ENCODE measurements around the gene SEMA5A. TPM values are rescaled to one million over a fixed set of nuclear protein-coding genes. Genes with fewer than 3 reads are reported as not detected.

Gene SEMA5A
- total RNA-seq, 1 experiment from 2014 or later: 18.6 TPM

- no peak for DNase-seq (ENCODE audit: low read depth)
Observed at GRCh38 chr5:9063615-9064245, 482.1 kb downstream of the SEMA5A start.

DNA sequence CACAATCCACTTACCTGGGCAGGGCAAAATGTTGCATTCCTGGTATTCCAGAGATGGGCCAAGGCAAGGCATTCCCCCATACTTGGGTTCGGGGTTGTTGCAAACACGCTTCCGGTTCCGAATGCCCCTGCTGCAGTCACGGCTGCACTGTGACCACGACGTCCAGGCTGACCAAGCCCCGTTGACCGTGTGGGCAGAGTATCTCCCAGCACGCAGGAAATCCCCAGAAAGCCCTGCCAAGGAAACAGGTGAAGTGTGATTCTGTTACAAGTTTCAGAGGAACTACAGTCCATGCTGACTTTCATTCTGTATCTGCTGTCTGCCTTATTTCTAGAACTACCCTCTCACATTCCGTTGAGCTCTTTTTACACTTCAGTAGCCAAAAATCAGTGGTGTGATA, 483.0 kb downstream of the SEMA5A start:
- no peak for DNase-seq (ENCODE audit: low read depth)

GRCh38 chr5:9059920-9060691, 485.8 kb downstream of the SEMA5A start:
- peak; percentile 96 for DNase-seq (ENCODE audit: low read depth)

DNA sequence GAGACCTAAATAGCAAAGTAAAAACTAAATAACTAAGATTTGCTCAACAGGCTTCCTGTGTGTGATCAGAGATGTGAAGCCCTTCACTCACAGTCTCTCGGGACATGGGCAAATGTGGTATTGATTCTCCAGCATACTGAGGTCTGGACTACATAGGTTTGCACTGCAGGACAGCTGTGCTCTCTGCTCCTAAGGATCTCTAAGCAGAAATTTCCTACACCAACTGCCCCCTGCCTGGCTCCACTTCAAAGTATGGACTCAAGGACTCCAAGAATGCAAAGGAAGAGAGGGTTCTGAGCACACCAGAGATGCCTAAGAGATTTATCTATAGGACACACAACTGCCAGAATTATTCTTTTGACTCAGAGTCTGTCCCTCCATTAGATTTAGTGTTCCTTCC, 487.2 kb downstream of the SEMA5A start:
- no peak for DNase-seq (ENCODE audit: low read depth)

- DNase-seq (ENCODE audit: low read depth): no peak
Observed at GRCh38 chr5:9058161-9058560, 487.7 kb downstream of the SEMA5A start.

DNA sequence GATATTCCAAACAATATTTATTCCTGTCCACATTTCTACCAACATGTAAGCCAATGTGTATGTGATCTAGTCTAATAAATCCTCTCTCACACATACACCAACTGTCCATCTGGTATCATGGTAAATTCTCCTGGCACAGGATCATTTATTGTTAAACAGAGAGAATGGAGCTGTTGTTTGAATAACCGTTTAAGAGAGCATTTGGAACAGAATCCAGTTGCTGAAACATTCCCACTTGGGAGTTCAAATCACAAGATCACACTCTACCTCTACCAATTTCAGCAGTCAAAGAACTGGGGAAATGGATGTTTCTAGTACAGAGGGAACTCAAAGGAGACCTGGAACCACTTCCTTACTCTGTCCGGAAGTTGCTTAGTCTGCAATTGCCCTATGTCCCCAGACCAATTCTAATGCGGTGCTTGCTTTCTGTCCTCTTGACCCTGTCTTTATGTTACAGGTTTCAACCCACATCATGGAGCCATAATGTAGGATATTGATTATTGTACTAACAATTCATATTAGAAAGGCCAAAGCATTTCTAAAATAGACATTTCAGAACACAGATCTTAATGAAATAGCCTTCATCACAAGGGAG, 488.4 kb downstream of the SEMA5A start:
- DNase-seq (ENCODE audit: low read depth): no peak

GRCh38 chr5:9056046-9056445, 489.8 kb downstream of the SEMA5A start:
- DNase-seq (ENCODE audit: low read depth): peak; percentile 41

- no peak for DNase-seq (ENCODE audit: low read depth)
Observed at GRCh38 chr5:9054821-9055589, 490.9 kb downstream of the SEMA5A start.

GRCh38 chr5:9054322-9054721, 491.6 kb downstream of the SEMA5A start:
- no peak for DNase-seq (ENCODE audit: low read depth)

DNA sequence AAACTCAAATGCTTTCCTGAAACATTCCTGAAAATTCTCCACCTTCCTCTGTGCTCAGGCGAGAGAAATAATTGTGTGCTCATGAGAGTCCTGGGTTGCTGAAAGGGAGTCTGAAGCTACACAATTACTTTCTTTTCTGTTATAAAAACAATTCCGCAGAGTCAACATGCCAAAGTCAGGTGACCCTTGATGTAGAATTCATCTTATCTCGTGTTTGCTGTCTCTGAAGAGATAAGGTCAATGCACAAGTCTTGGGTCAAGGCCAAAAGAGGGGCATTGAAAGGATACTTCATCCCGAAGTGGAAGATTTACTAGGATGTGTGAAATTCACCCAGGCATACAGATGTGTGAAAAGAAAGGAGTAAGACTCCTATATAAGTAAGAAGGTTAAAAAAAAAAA, 493.5 kb downstream of the SEMA5A start:
- DNase-seq (ENCODE audit: low read depth): no peak

DNA sequence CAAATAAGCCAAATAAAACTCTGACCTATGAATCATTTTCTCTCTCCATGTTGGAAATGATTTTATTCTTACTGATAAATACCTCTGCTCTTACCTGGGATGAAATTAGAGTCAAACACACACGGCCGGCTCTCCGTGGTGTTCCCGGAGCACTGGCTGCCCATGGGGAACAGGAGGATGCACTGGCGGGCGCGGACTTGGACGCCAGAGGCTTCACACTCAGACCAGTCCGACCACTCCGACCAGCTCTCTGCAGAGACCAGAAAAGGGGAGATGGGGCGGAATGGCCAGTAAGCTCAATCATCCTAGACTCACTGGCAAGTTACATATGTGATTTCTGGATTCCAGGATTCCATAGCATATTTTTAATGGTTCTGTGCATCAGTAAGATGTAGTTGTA, 494.1 kb downstream of the SEMA5A start:
- DNase-seq (ENCODE audit: low read depth): no peak

DNA sequence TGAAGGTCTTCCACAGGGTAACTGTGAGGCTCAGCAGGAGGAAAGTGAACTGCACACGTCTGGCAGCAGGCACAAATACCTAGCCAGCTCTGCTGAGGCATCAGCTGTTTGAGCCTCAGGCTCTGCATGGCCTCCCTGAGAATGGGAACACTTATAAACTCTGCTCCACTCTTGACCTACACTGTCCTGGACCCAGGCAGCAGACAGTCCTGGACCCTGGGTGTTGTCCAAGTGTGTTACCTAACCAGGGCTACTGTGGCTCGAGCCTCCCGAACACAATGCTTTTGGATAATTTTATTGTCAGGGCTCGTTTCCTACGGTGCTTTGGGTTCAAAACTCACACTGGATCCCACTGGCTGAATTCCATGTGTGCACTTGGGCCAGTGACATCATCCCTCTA, 497.9 kb downstream of the SEMA5A start:
- DNase-seq (ENCODE audit: low read depth): no peak

GRCh38 chr5:9046756-9047481, 499.0 kb downstream of the SEMA5A start:
- peak; percentile 100 for DNase-seq (ENCODE audit: low read depth)

GRCh38 chr5:9045946-9046345, 499.9 kb downstream of the SEMA5A start:
- DNase-seq (ENCODE audit: low read depth): no peak

DNA sequence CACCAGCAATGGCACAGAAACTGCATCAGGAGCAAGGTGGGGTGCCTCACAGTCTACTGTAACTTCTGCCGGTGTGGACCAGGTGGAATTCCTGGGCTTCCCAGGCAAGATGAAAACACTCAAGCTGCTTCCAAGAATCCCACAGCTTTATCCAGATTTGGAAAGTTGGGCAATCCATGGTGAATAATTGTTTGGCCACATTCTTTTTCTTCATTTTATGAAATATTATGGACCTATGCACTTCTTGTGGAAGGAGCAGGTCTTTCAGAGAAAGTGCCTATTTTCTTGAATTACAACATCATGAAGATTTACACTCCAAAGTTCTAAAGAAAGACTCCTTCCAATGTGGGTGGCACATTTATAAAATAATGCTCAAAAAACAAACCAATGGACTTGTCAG, 503.6 kb downstream of the SEMA5A start:
- no peak for DNase-seq (ENCODE audit: low read depth)

DNA sequence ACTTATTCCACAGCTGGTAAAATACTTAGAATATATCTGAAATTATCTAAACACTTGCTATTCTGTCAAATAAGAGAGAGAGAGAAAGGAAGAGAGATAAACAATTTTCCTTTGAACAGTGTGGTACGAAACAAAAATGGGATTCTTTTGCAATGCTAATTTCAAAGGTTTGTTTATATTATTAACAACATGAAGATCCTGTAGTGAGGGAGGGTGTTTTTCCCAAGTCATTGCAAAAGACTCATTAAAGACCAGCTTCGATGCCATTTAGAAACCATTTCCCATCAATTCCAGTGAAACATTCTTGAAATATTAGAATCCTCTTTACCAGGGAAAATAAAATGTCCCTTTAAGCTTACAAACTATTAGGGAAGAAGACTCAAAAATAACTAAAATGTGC, 505.4 kb downstream of the SEMA5A start:
- no peak for DNase-seq (ENCODE audit: low read depth)

DNA sequence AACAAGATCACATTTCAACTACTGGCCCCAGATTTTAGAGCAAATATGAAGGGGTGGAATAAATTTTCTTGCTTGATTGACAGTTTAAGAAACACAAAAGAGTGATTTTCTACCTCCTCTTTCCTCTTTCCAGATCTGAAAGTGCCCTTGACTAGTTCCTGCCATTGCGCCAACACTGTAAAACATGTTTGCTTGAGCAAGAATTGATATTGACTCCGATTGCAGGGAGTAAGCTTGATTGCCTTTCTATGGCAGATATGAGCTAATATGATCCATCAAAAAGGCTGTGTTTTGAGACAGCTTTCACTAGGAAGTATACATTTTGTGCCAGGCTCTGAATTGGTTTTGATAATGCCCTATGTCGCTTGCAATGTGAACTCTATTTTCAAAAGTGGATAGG, 508.8 kb downstream of the SEMA5A start:
- DNase-seq (ENCODE audit: low read depth): no peak

DNA sequence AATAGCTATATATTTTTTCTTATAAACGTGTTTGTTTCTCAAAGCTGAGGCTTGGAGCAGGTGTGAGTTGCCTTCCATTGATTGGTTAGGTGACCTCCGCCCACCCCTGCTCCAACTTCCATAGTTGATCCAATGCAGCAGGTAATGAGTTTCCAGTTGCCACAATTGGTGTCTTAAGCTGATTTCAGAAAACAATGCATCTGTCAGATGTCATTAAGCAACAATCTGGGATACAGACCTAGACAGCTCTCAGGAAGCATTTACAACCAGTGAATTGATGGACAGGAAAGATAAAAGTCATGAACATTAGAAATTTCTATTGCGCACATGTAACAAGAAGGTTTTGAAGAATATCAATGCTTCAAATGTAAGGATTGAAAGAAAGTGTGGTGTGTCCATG, 510.5 kb downstream of the SEMA5A start:
- no peak for DNase-seq (ENCODE audit: low read depth)

- DNase-seq (ENCODE audit: low read depth): peak; percentile 97
Observed at GRCh38 chr5:9034649-9035048, 511.2 kb downstream of the SEMA5A start.

GRCh38 chr5:9033524-9033923, 512.4 kb downstream of the SEMA5A start:
- no peak for DNase-seq (ENCODE audit: low read depth)

DNA sequence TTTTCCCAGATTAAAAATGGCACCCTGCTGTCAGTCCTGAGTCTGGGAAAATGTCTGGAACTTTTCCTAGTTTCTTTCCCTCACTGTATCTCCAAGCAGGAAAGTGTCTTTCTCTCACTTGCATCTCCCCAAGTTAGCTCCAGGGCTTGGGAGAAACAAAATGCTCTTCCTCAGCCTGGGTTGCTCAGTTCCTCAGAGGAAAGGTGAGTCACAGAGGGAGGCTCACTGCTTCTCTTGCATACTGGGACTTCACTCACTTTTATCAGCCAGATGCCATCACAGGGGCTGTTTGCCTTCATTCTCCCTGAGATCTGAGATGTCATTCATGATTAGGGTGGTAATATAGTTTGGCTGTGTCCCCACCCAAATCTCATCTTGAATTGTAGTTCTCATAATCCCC, 519.9 kb downstream of the SEMA5A start:
- peak; percentile 34 for DNase-seq (ENCODE audit: low read depth)

DNA sequence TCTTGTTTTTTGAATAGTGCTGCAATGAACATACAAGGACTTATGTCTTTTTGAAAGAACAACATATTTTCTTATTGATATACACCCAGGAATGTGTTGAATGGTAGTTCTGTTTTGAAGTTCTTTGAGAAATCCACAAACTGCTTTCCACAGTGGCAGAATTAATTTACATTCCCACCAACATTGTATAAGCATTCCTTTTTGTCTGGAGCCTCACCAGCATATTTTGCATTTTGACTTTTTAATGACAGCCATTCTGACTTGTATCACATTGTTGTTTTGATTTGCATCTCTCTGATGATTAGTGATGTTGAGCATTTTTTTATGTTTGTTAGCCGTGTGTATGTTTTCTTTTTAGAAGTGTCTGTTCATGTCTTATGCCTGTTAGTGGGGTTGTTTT, 524.9 kb downstream of the SEMA5A start:
- DNase-seq (ENCODE audit: low read depth): no peak

Data from M059J (cell line).